ENCODE measurements around the gene PDE1C.

Gene PDE1C

GRCh38 chr7:32074787-32075585 lies 4.8 kb upstream of the PDE1C start:
- no peak for DNase-seq

GRCh38 chr7:32073533-32073932 lies 3.3 kb upstream of the PDE1C start:
- no peak for DNase-seq

- DNase-seq = no peak
These were observed 2.2 kb upstream of the PDE1C start for GRCh38 chr7:32072397-32072796.

- no peak for DNase-seq
These were observed 1.4 kb upstream of the PDE1C start for GRCh38 chr7:32071466-32072091.

- DNase-seq = no peak
These were observed 179 bp downstream of the PDE1C start for GRCh38 chr7:32070051-32070405.

- DNase-seq = no peak
These were observed 1.0 kb downstream of the PDE1C start for GRCh38 chr7:32069116-32069650.

- no peak for DNase-seq
These were observed 1.7 kb downstream of the PDE1C start for GRCh38 chr7:32068411-32069101.

- no peak for DNase-seq
These were observed 3.8 kb downstream of the PDE1C start for GRCh38 chr7:32066441-32066840.

- no peak for DNase-seq
These were observed 6.6 kb downstream of the PDE1C start for GRCh38 chr7:32063614-32064013.

GRCh38 chr7:32062150-32062549 lies 8.1 kb downstream of the PDE1C start:
- peak; percentile 2 to 16 for DNase-seq

GRCh38 chr7:32061346-32061745 lies 8.9 kb downstream of the PDE1C start:
- DNase-seq = no peak

GRCh38 chr7:32059289-32060011 lies 10.8 kb downstream of the PDE1C start:
- no peak for DNase-seq

- no peak for DNase-seq
These were observed 12.2 kb downstream of the PDE1C start for GRCh38 chr7:32058002-32058401.

- no peak for DNase-seq
These were observed 13.4 kb downstream of the PDE1C start for GRCh38 chr7:32056767-32057166.

GRCh38 chr7:32053204-32053603 lies 17.0 kb downstream of the PDE1C start:
- no peak for DNase-seq

- DNase-seq = no peak
These were observed 19.1 kb downstream of the PDE1C start for GRCh38 chr7:32051128-32051527.

- no peak for DNase-seq
These were observed 20.6 kb downstream of the PDE1C start for GRCh38 chr7:32049599-32049998.

- no peak for DNase-seq
These were observed 21.2 kb downstream of the PDE1C start for GRCh38 chr7:32048970-32049491.

GRCh38 chr7:32047801-32048200 lies 22.4 kb downstream of the PDE1C start:
- DNase-seq = no peak

GRCh38 chr7:32047075-32047474 lies 23.1 kb downstream of the PDE1C start:
- DNase-seq = no peak

- DNase-seq = no peak
These were observed 25.0 kb downstream of the PDE1C start for GRCh38 chr7:32045228-32045627.

GRCh38 chr7:32044739-32045138 lies 25.5 kb downstream of the PDE1C start:
- DNase-seq = no peak

GRCh38 chr7:32043688-32044087 lies 26.5 kb downstream of the PDE1C start:
- no peak for DNase-seq

Measured in stimulated activated CD4-positive, alpha-beta T cell treated with anti-CD3 and anti-CD28 coated beads, Interleukin-2, amount 100 ng/mL, for 48 hours (primary cell).